Bronchial epithelial cell (primary cell): ENCODE measurements around the gene ADAMTS2. TPM values are rescaled to one million over a fixed set of nuclear protein-coding genes. Genes with fewer than 3 reads are reported as not detected.
A peak's percentile ranks its signal among the peaks of the same experiment; 100 is the strongest.

ENCODE experiments used
- DNase-seq: peaks from one replicate; pipeline ENCODE4 v3.0.0-alpha.2; 2010; ENCODE audit warnings: low read depth
- FAIRE-seq: peaks from 2 replicates; lab custom pipeline; 2011; peaks lifted over from hg19 to GRCh38; lab: Jason Lieb, UNC
- H3K27me3 ChIP-seq: 2 replicates; pipeline ENCODE4 v1.5.1; 2011; ENCODE audit warnings: low read length; ENCODE audit not compliant: control insufficient read depth, insufficient read depth
- H3K36me3 ChIP-seq: 2 replicates; pipeline ENCODE4 v1.5.1; 2011; ENCODE audit warnings: low read length; ENCODE audit not compliant: control insufficient read depth, insufficient read depth
- H3K4me3 ChIP-seq: 2 replicates; pipeline ENCODE4 v1.5.1; 2011; ENCODE audit warnings: mild to moderate bottlenecking, low read depth, low read length, control low read depth
- CTCF ChIP-seq: IDR thresholded peaks from 2 replicates; pipeline ENCODE4 v1.5.1; 2011; ENCODE audit warnings: mild to moderate bottlenecking, moderate library complexity, low read length, control low read depth, inconsistent platforms; ENCODE audit not compliant: insufficient read depth, severe bottlenecking
- total RNA-seq: library from RNA; depleted of rRNA; stranded (reverse); fragments of >200 nt; gene quantifications from 2 replicates; pipeline ENCODE4 v1.2.1, GENCODE V29; 2014

ADAMTS2 gene
- under 0.01 and 0.26 TPM in 2 replicates for total RNA-seq

GRCh38 chr5:179345433-179346321 is at the start of gene ADAMTS2:
ADAMTS2 (minus strand) TSS chr5:179345461; CDS start chr5:179345328, 133 bp downstream.
- FAIRE-seq (no peak), DNase-seq (no peak)
- TF ChIP-seq CTCF = no peak
- Histone ChIP-seq H3K27me3 (peaks cover 17% of the 10 kb centered on the region), H3K4me3 (no peak within 1 kb of the TSS), H3K36me3 (no peaks in the 10 kb centered on the region)

GRCh38 chr5:179393078-179393477 is 47.8 kb upstream of the ADAMTS2 start:
- peak; percentile 46 for DNase-seq
- H3K27me3 ChIP-seq = no peaks in the 10 kb centered on the region
- no peak for TF ChIP-seq CTCF
- no peak overlapping the region for H3K4me3 ChIP-seq
- FAIRE-seq = no peak
- no peaks in the 10 kb centered on the region for H3K36me3 ChIP-seq

- Histone ChIP-seq H3K36me3 (no peaks in the 10 kb centered on the region), H3K27me3 (no peaks in the 10 kb centered on the region), H3K4me3 (no peak overlapping the region)
- TF ChIP-seq CTCF = no peak
- DNase-seq (no peak), FAIRE-seq (no peak)
These were observed 42.2 kb upstream of the ADAMTS2 start for GRCh38 chr5:179387151-179388110.

GRCh38 chr5:179385914-179386313 is 40.7 kb upstream of the ADAMTS2 start:
- H3K27me3 ChIP-seq = no peaks in the 10 kb centered on the region
- FAIRE-seq (peak; percentile 23), DNase-seq (no peak)
- H3K36me3 ChIP-seq = no peaks in the 10 kb centered on the region
- H3K4me3 ChIP-seq = no peak overlapping the region
- no peak for TF ChIP-seq CTCF

- H3K27me3 ChIP-seq = no peaks in the 10 kb centered on the region
- H3K4me3 ChIP-seq = no peak overlapping the region
- DNase-seq (no peak), FAIRE-seq (no peak)
- no peaks in the 10 kb centered on the region for H3K36me3 ChIP-seq
- no peak for TF ChIP-seq CTCF
These were observed 37.2 kb upstream of the ADAMTS2 start for GRCh38 chr5:179382486-179382885.
